Heart right ventricle (tissue), 16 donors: ENCODE measurements around the gene ZNF236. TPM values are rescaled to one million over a fixed set of nuclear protein-coding genes. Genes with fewer than 3 reads are reported as not detected.
"Not testable (repeated sequence)": the region's sequence is repeated elsewhere in the genome, so short reads cannot be mapped to it uniquely, and the experiment has no call there.

Experiments used
- ATAC-seq, 8 donors: fragments of 200-7000 bp; cut with Tn5 transposase; one replicate each; pipeline ENCODE4 v1.9.1; 2020; ENCODE audit warnings: mild to moderate bottlenecking in 8 of 8, moderate library complexity in 8 of 8, moderate number of reproducible peaks in 1 of 8
- DNase-seq, 2 donors: peaks; one replicate each; pipeline ENCODE4 v3.0.0-alpha.2; 2020
- H3K27ac ChIP-seq, 10 donors: fragments of 200-600 bp; sonication (generic) in 2 of 10; one replicate each; pipeline versions ENCODE4 v1.5.0 to v1.8.0; 2020 to 2022; ENCODE audit warnings: mild to moderate bottlenecking in 3 of 10
- H3K27me3 ChIP-seq, 7 donors: fragments of 200-600 bp; one replicate each; pipeline ENCODE4 v1.8.0; 2021 to 2022; ENCODE audit warnings: mild to moderate bottlenecking in 2 of 7
- H3K36me3 ChIP-seq, 9 donors: fragments of 200-600 bp; sonication (generic) in 1 of 9; one replicate each; pipeline versions ENCODE4 v1.5.0 to v1.8.0; 2020 to 2022; ENCODE audit warnings: mild to moderate bottlenecking in 2 of 9
- H3K4me1 ChIP-seq, 9 donors: fragments of 200-600 bp; sonication (generic) in 1 of 9; one replicate each; pipeline versions ENCODE4 v1.5.0 to v1.8.0; 2020 to 2022; ENCODE audit warnings: mild to moderate bottlenecking in 4 of 9
- H3K4me3 ChIP-seq, 10 donors: fragments of 200-600 bp; sonication (generic) in 2 of 10; one replicate each; pipeline versions ENCODE4 v1.5.0 to v1.8.0; 2020 to 2022; ENCODE audit warnings: mild to moderate bottlenecking in 7 of 10, moderate library complexity in 2 of 10
- H3K9me3 ChIP-seq, 11 donors: fragments of 200-600 bp in 10 of 11; sonication (generic) in 2 of 11; one replicate each; pipeline versions ENCODE4 v1.5.0 to v1.8.0; 2013 to 2022; ENCODE audit warnings: mild to moderate bottlenecking in 2 of 11, control low read depth in 1 of 11, moderate library complexity in 1 of 11
- CTCF ChIP-seq, 9 donors: fragments of 200-600 bp; sonication (generic) in 2 of 9; IDR thresholded peaks; one replicate each; pipeline versions ENCODE4 v1.5.0 to v1.8.0; 2021 to 2022; ENCODE audit warnings: antibody characterized with exemption in 9 of 9, mild to moderate bottlenecking in 5 of 9, moderate library complexity in 1 of 9
- WGBS, 2 donors: extraction: QIAGEN DNeasy Blood & Tissue Kit; methylation state at CpG; one replicate each; pipeline ENCODE4 v1.1.7; 2013; ENCODE audit warnings: inconsistent platforms in 1 of 2; 5-methylcytosine and 5-hydroxymethylcytosine counted together
- intact Hi-C, 10 donors: fragments of 100-400 bp; cut with DNase I; formaldehyde crosslinking; loops; one replicate each; pipeline versions ENCODE4 v1.11.1 to v1.14.2; 2022
- long read RNA-seq, 3 donors: library from polyadenylated mRNA; unstranded; transcript quantifications; one replicate each; pipeline ENCODE4 v2.0.0, GENCODE V29; 2020 to 2021
- polyA plus RNA-seq, 2 donors: library from polyadenylated mRNA; stranded (reverse); fragments of 200-250 nt; gene quantifications; one replicate each; pipeline ENCODE4 v1.2.3, GENCODE V29; 2013
- total RNA-seq, 10 donors: library from RNA; stranded (reverse); fragmentation: NEBNext Ultra II Directional in 3 of 10; extraction: Animal tissue kit (Norgen Biotek cat#: 25700) in 3 of 10; gene quantifications; one replicate each; pipeline versions ENCODE4 v1.2.1 to v1.2.4, GENCODE V29; 2021 to 2023
- donor health status: Arrhythmogenic right ventricular cardiomyopathy.
- donor health status: ischemic (EF 13 %, LVEDD 7.1; RV severe dilation, severe dysfunction).
- donor health status: healthy with polysubstance abuse.
- donor health status: DM: no; HTN: yes; CAD: no.
- donor health status: DM: no; HTN: no; CAD: no.
- donor health status: ischemic (EF 25% LVEDD 6.9; RV normal size, moderate dysfunction).
- donor health status: ischemic (EF 25% LVEDD 5.7; RV mildly dilated, moderate dysfunction).
- donor health status: healthy.
- donor health status: DM: yes; HTN: yes; CAD: no.
- donor health status: Ischemic cardiomyopathy.
- donor health status: ischemic (EF 35%, LVEDD 5.7; RV mildly dilated, moderate dysfunction).
- donor health status: nonischemic (EF 11% LVEDD 7.7; RV severe dilation, severe dysfunction).
- donor health status: DM: yes; HTN: yes; CAD: no.
- donor health status: PGD.
- donor health status: ischemic (EF 29% LVEDD 5.4; RV normal size, mild dysfunction).
- donor health status: nonischemic (EF 23%, LVEDD 6.1; RV moderate dilation, normal function).

Gene ZNF236
- total RNA-seq, result 10 to 100 TPM in 9 of 10 donors, 1 to 10 TPM in 1; 8.3 to 14.9 (median 12.8) TPM
- polyA plus RNA-seq, result 1 to 10 TPM in 1 of 2 donors, under 1 TPM in 1; 0.75 to 4.3 TPM
- long read RNA-seq, donor 1, partial matches to known transcripts, result 1 of 2 reads
- long read RNA-seq, donor 1, other reads (novel, unspliced or antisense), result 1 of 2 reads
- long read RNA-seq, donor 2, partial matches to known transcripts, result 7 of 7 reads
- long read RNA-seq, donor 2, other reads (novel, unspliced or antisense), result 0 of 7 reads
- long read RNA-seq, donor 3, partial matches to known transcripts, result 5 of 8 reads
- long read RNA-seq, donor 3, other reads (novel, unspliced or antisense), result 3 of 8 reads

- H3K4me3 ChIP-seq, result peak within 1 kb of the TSS; percentile 65 to 98 (median 89)
- no peaks in the 10 kb centered on the region for H3K9me3 ChIP-seq
- H3K36me3 ChIP-seq, result peaks cover 0 to 6% (median 0%) of the 10 kb centered on the region in 9 donors
- DNase-seq (peak; percentile 77 to 79), ATAC-seq (peak; percentile 62 to 84 (median 78))
- peak within 1 kb of the TSS; percentile 95 to 99 (median 98) for H3K27ac ChIP-seq
- intact Hi-C loops, result loop anchor here in 1 of 10 donors (5.0 kb wide), 1 partner anchor 355 kb away; no protein-coding TSS in a partner anchor
- H3K27me3 ChIP-seq, result no peaks in the 10 kb centered on the region
- peaks cover 3 to 42% (median 30%) of the 10 kb centered on the region in 9 donors for H3K4me1 ChIP-seq
- no peak for TF ChIP-seq CTCF (IDR thresholded peaks at IDR 0.05)
- 1% methylated on average over 34 to 113 of the region's 113 CpGs for WGBS, 2 donors
Measured at GRCh38 chr18:76822506-76823160, at the start of gene ZNF236. ZNF236 (plus strand) TSS chr18:76822557; CDS start chr18:76822608, 51 bp downstream.

- H3K36me3 ChIP-seq, result no peaks in the 10 kb centered on the region
- no peaks in the 10 kb centered on the region for H3K4me1 ChIP-seq
- TF ChIP-seq CTCF (IDR thresholded peaks at IDR 0.05), result no peak
- ATAC-seq (no peak), DNase-seq (no peak)
- peaks cover 0 to 23% (median 0%) of the 10 kb centered on the region in 11 donors for H3K9me3 ChIP-seq
- WGBS, 2 donors, result 82 to 90% methylated on average over 8 of the region's 8 CpGs
- no peak overlapping the region for H3K27ac ChIP-seq
- no peak overlapping the region for H3K4me3 ChIP-seq
- H3K27me3 ChIP-seq, result peaks cover 0 to 21% (median under 1%) of the 10 kb centered on the region in 7 donors
- intact Hi-C loops, result no loop called here
Measured at GRCh38 chr18:76772665-76773064, 49.7 kb upstream of the ZNF236 start.

- H3K4me1 ChIP-seq, H3K27ac ChIP-seq, ATAC-seq, H3K4me3 ChIP-seq, H3K9me3 ChIP-seq, intact Hi-C loops, DNase-seq, H3K36me3 ChIP-seq, H3K27me3 ChIP-seq: not testable (repeated sequence)
- WGBS, 2 donors, result 93% methylated on average over 21 to 22 of the region's 22 CpGs
Measured at GRCh38 chr18:76777036-76777435, 45.3 kb upstream of the ZNF236 start.

- Histone ChIP-seq H3K4me1 (no peaks in the 10 kb centered on the region), H3K27me3 (peaks cover 0 to 50% (median 9%) of the 10 kb centered on the region in 7 donors), H3K9me3 (no peaks in the 10 kb centered on the region), H3K27ac (no peak overlapping the region), H3K36me3 (no peaks in the 10 kb centered on the region), H3K4me3 (no peak overlapping the region)
- ATAC-seq (no peak), DNase-seq (no peak)
- 89 to 90% methylated on average over 29 of the region's 29 CpGs for WGBS, 2 donors
- no peak for TF ChIP-seq CTCF (IDR thresholded peaks at IDR 0.05)
- intact Hi-C loops, result no loop called here
Measured at GRCh38 chr18:76783786-76784484, 38.4 kb upstream of the ZNF236 start.
